ENCODE measurements around the gene TBC1D17. TPM values are rescaled to one million over a fixed set of nuclear protein-coding genes. Genes with fewer than 3 reads are reported as not detected.
A peak's percentile ranks its signal among the peaks of the same experiment; 100 is the strongest.

The TBC1D17 gene
- polyA plus RNA-seq, 4 donors = 35.2 to 64.9 (median 43.0) TPM

- DNase-seq (ENCODE audit: low read depth in 4 of 4, low spot score in 3 of 4) = peak in 1 of 4 donors; percentile 69
Observed at GRCh38 chr19:49889687-49890348, 12.3 kb downstream of the TBC1D17 start.

GRCh38 chr19:49890349-49891311 lies 13.1 kb downstream of the TBC1D17 start:
- no peak for DNase-seq (ENCODE audit: low read depth in 4 of 4, low spot score in 3 of 4)

- no peak for DNase-seq (ENCODE audit: low read depth in 4 of 4, low spot score in 3 of 4)
Observed at GRCh38 chr19:49891393-49891792, 13.9 kb downstream of the TBC1D17 start.

GRCh38 chr19:49892716-49893115 lies 15.2 kb downstream of the TBC1D17 start:
- DNase-seq (ENCODE audit: low read depth in 4 of 4, low spot score in 3 of 4) = no peak

- DNase-seq (ENCODE audit: low read depth in 4 of 4, low spot score in 3 of 4) = no peak
Observed at GRCh38 chr19:49894011-49894664, 16.6 kb downstream of the TBC1D17 start.

- DNase-seq (ENCODE audit: low read depth in 4 of 4, low spot score in 3 of 4) = no peak
Observed at GRCh38 chr19:49894879-49895565, 17.5 kb downstream of the TBC1D17 start.

- DNase-seq (ENCODE audit: low read depth in 4 of 4, low spot score in 3 of 4) = no peak
Observed at GRCh38 chr19:49895566-49896297, 18.2 kb downstream of the TBC1D17 start.

- DNase-seq (ENCODE audit: low read depth in 4 of 4, low spot score in 3 of 4) = no peak
Observed at GRCh38 chr19:49896863-49897621, 19.5 kb downstream of the TBC1D17 start, which contains the start of gene IL4I1. TSS of gene IL4I1 (minus strand) at chr19:49896887. CDS start at chr19:49896160, 727 bp downstream.

GRCh38 chr19:49904136-49904535 lies 26.6 kb downstream of the TBC1D17 start:
- no peak for DNase-seq (ENCODE audit: low read depth in 4 of 4, low spot score in 3 of 4)

- no peak for DNase-seq (ENCODE audit: low read depth in 4 of 4, low spot score in 3 of 4)
Observed at GRCh38 chr19:49906879-49907564, 29.5 kb downstream of the TBC1D17 start.

- DNase-seq (ENCODE audit: low read depth in 4 of 4, low spot score in 3 of 4) = no peak
Observed at GRCh38 chr19:49907745-49908446, 30.4 kb downstream of the TBC1D17 start.

- DNase-seq (ENCODE audit: low read depth in 4 of 4, low spot score in 3 of 4) = no peak
Observed at GRCh38 chr19:49908480-49909420, 31.2 kb downstream of the TBC1D17 start.

GRCh38 chr19:49910179-49910578 lies 32.7 kb downstream of the TBC1D17 start:
- no peak for DNase-seq (ENCODE audit: low read depth in 4 of 4, low spot score in 3 of 4)

- no peak for DNase-seq (ENCODE audit: low read depth in 4 of 4, low spot score in 3 of 4)
Observed at GRCh38 chr19:49911381-49912145, 34.1 kb downstream of the TBC1D17 start.

GRCh38 chr19:49912965-49913685 lies 35.6 kb downstream of the TBC1D17 start:
- DNase-seq (ENCODE audit: low read depth in 4 of 4, low spot score in 3 of 4) = no peak
